Calu3 (cell line): ENCODE data around the gene COL16A1. TPM values are rescaled to one million over a fixed set of nuclear protein-coding genes. Genes with fewer than 3 reads are reported as not detected.

ENCODE experiments used
- BruUV-seq: library from RNA; stranded (reverse); fragments of 400-500 nt; replicated peaks from 2 replicates; lab custom pipeline; 2021; lab: Mats Ljungman, UMichigan
- CTCF ChIA-PET: fragments of 300-600 bp; sonication (Branson Sonifier 250); formaldehyde crosslinking; loops from one replicate; lab custom pipeline; 2022; ENCODE audit warnings: antibody characterized with exemption; lab: Charles Lee
- DNase-seq: peaks from one replicate; pipeline ENCODE4 v3.0.0; 2022
- H3K27ac Mint-ChIP-seq: one replicate; pipeline ENCODE4 v1.8.0; 2022; ENCODE audit warnings: mixed read lengths; ENCODE audit not compliant: unreplicated experiment
- H3K27me3 Mint-ChIP-seq: one replicate; pipeline ENCODE4 v1.8.0; 2022; ENCODE audit warnings: mixed read lengths; ENCODE audit not compliant: unreplicated experiment
- H3K36me3 Mint-ChIP-seq: one replicate; pipeline ENCODE4 v1.8.0; 2022; ENCODE audit warnings: mild to moderate bottlenecking, moderate library complexity, mixed read lengths; ENCODE audit not compliant: insufficient read depth, unreplicated experiment
- H3K4me1 Mint-ChIP-seq: one replicate; pipeline ENCODE4 v1.8.0; 2022; ENCODE audit warnings: mild to moderate bottlenecking, low read depth, mixed read lengths; ENCODE audit not compliant: unreplicated experiment
- H3K4me3 Mint-ChIP-seq: one replicate; pipeline ENCODE4 v1.8.0; 2022; ENCODE audit warnings: mild to moderate bottlenecking, low read depth, moderate library complexity, mixed read lengths; ENCODE audit not compliant: unreplicated experiment
- H3K9me3 Mint-ChIP-seq: one replicate; pipeline ENCODE4 v1.8.0; 2022; ENCODE audit warnings: low read depth, mixed read lengths; ENCODE audit not compliant: unreplicated experiment
- intact Hi-C: fragments of 100-400 bp; cut with micrococcal nuclease; formaldehyde crosslinking; loops from one replicate; pipeline ENCODE4 v1.10.0; 2022; ENCODE audit not compliant: unreplicated experiment
- total RNA-seq: library from RNA; stranded (reverse); gene quantifications from 2 replicates; pipeline ENCODE4 v1.2.3, GENCODE V29; 2022
- TF ChIP-seq, protein P1 (sequence below): fragments of 200-600 bp; IDR thresholded peaks from one replicate; pipeline ENCODE4 v1.8.0; 2022; ENCODE audit warnings: antibody characterized with exemption; ENCODE audit not compliant: unreplicated experiment

COL16A1 gene
- total RNA-seq, 1 experiment from 2014 or later: 3.8 TPM

DNA sequence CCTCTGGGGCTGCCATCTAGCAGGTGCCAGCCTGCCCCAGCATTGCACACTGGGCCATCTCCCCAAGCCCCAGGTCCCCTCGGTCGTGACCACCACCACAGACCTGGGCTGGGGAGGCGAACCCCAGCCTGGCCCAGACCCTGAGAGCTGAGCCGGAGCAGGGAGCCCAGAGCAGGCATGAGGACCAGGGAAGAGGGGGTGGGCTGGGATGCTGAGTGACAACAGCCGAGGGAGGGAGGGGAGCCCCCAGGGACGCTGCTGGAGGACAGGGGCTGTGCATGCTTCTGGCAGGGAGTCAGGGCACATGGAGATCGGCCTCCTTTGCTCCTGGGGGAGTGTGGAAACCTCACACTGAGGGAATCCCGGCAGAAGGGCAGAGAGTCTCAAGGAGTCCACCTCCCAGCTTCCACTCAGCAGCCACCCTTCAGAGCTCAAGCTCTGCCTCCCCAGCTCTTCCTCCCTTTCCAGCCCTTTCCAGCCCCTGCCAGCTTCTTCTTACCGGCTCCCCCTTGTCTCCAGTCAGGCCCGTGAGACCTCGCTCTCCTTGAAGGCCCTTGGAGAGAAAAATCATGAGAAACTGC lies 35.4 kb downstream of the COL16A1 start:
- peaks cover 31% of the 10 kb centered on the region for H3K27me3 Mint-ChIP-seq
- intact Hi-C loops: no loop called here

DNA sequence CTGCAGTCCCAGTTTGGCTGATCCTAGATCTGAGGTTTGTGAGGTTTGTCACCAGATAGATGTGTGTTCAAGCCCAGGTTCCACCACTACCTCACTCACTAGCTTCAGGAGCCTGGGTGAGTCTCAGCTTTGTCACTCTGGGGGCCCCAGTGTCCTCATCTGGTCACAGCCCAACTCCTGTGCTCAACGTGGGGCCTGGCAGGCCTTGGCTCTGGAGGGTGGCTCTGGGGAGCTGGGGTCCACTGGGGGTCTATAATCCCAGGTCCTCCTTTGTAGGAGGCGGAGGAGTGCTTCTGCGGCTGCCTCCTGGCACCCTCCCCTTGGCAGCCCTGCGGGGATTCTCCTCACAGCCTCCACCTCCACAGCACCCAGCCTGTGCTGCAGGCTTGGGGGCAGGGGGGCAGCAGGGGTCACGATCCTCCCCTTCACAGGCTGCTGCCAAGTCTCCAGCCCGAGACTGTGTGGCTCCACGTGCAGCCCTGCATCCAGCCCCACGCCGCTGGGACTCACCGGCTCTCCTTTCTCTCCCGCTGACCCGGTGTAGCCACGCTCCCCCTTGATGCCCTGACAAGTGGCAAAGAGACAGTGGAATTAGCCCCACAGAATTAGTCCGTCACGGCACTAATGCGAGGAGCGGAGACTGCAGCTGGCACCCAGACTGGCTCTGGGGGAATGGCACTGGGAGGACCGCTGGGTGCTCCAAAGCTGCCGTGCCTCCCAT lies 36.6 kb downstream of the COL16A1 start:
- BruUV-seq: no TSS peak
- Mint-ChIP-seq H3K27me3 (peaks cover 40% of the 10 kb centered on the region), H3K4me3 (no peak overlapping the region), H3K27ac (no peak overlapping the region), H3K4me1 (peaks cover 34% of the 10 kb centered on the region), H3K9me3 (no peaks in the 10 kb centered on the region), H3K36me3 (peaks cover 19% of the 10 kb centered on the region)
- CTCF ChIA-PET: interaction anchor here (0.7 to 2.3 kb wide), 7 partner anchors 36 to 297 kb away, joined by 3 to 20 read pairs (median 4); partner anchors contain the start of gene COL16A1
- intact Hi-C loops: no loop called here
- TF ChIP-seq, protein P1, sequence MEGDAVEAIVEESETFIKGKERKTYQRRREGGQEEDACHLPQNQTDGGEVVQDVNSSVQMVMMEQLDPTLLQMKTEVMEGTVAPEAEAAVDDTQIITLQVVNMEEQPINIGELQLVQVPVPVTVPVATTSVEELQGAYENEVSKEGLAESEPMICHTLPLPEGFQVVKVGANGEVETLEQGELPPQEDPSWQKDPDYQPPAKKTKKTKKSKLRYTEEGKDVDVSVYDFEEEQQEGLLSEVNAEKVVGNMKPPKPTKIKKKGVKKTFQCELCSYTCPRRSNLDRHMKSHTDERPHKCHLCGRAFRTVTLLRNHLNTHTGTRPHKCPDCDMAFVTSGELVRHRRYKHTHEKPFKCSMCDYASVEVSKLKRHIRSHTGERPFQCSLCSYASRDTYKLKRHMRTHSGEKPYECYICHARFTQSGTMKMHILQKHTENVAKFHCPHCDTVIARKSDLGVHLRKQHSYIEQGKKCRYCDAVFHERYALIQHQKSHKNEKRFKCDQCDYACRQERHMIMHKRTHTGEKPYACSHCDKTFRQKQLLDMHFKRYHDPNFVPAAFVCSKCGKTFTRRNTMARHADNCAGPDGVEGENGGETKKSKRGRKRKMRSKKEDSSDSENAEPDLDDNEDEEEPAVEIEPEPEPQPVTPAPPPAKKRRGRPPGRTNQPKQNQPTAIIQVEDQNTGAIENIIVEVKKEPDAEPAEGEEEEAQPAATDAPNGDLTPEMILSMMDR: no peak
- no peak for DNase-seq

More for the DNA sequence above, 35.4 kb downstream of the COL16A1 start:
- CTCF ChIA-PET: no interaction called here
- Mint-ChIP-seq H3K4me3 (no peak overlapping the region), H3K36me3 (peaks cover 19% of the 10 kb centered on the region), H3K27ac (no peak overlapping the region), H3K9me3 (no peaks in the 10 kb centered on the region), H3K4me1 (peaks cover 34% of the 10 kb centered on the region)
- BruUV-seq: no TSS peak
- TF ChIP-seq, protein P1: no peak
- no peak for DNase-seq

DNA sequence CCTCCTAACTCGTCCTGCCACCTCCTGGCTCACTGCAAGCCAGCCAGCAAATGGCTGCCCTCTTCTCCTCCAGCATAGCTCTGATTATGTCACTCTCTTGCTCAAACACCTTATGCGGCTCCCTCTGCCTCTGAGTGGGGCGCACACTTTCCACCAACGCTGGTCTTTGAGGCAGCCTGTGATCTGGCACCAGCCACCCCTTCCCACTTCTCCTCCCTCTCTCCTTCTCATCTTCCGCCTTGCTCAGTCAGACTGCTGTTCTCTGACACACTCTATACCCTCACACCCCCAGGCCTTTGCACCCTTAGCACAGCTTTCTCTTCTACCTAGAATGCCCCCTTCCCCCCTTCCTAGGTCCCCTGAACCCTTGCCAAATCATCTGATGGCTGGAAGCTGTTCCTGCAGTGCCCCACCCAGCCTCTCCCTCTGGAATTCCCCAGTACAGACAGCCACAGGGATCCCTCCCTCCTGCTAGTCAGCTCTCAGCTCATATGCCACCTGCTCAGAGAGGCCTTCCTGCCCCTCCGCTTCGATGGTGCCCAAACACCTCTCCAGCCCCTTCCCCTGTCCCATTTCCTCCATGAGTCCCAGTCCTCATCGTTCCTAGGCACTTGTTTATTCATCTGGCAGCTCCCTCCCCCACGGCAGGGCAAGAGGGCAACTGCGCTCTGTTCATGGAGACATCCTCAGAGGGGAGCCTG lies 37.4 kb downstream of the COL16A1 start:
- peaks cover 19% of the 10 kb centered on the region for H3K36me3 Mint-ChIP-seq
- DNase-seq: peak; percentile 69
- peak overlapping the region; percentile 22 for H3K27ac Mint-ChIP-seq
- H3K4me1 Mint-ChIP-seq: peaks cover 34% of the 10 kb centered on the region
- TF ChIP-seq, protein P1: no peak
- peaks cover 40% of the 10 kb centered on the region for H3K27me3 Mint-ChIP-seq
- no peak overlapping the region for H3K4me3 Mint-ChIP-seq
- BruUV-seq: no TSS peak
- CTCF ChIA-PET: interaction anchor here (0.6 to 2.3 kb wide), 8 partner anchors 37 to 298 kb away, joined by 3 to 20 read pairs (median 4); partner anchors contain the start of gene COL16A1
- intact Hi-C loops: loop anchor here (1.0 kb wide), 1 partner anchor 122 kb away; no protein-coding TSS in a partner anchor
- no peaks in the 10 kb centered on the region for H3K9me3 Mint-ChIP-seq

DNA sequence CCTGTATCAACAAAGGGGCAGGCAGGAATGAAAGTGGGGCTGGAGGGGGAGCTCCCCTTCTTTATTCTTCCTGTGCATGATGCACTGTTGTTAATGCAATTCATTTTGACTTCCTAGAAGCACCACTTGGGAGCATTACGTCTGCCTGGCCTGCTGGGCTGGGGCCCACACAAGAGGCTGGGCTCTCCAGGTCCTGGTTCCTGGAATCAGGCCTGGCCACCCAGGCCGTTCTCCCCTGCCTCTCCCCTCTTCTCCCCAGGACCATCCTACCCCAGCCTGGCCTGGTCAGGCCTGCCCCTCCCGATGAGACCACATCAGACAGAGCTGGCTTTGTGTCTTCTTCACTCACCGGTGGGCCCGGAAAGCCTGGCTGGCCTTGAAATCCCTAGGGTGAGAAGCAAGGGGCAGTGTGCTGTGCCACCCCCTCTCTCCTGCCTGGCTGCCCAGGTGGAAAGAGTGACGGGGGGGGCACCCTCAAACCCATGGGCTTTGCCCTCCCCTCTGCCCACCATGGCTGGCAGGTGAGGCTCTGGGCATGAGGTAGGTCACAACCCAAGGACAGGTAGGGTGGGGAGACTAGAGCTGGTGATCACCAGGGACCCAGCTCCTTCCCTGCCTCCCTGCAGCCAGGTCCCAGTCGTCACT lies 38.5 kb downstream of the COL16A1 start:
- Mint-ChIP-seq H3K27ac (no peak overlapping the region), H3K4me3 (no peak overlapping the region), H3K9me3 (no peaks in the 10 kb centered on the region), H3K36me3 (peaks cover 18% of the 10 kb centered on the region), H3K4me1 (peaks cover 28% of the 10 kb centered on the region), H3K27me3 (peaks cover 42% of the 10 kb centered on the region)
- TF ChIP-seq, protein P1: no peak
- intact Hi-C loops: loop anchor here (2.0 kb wide), 1 partner anchor 41 kb away; no protein-coding TSS in a partner anchor
- BruUV-seq: no TSS peak
- CTCF ChIA-PET: interaction anchor here (0.6 to 2.3 kb wide), 4 partner anchors 43 to 124 kb away, joined by 5 to 20 read pairs (median 8); no protein-coding TSS in a partner anchor
- DNase-seq: no peak
